ENCODE data around the gene TEX2. TPM values are rescaled to one million over a fixed set of nuclear protein-coding genes. Genes with fewer than 3 reads are reported as not detected.

Gene TEX2
- total and polyA plus RNA-seq, 2 donors (not counting 1 experiment from before 2014, with no cell fraction given), result 4.0 to 7.6 TPM

DNA sequence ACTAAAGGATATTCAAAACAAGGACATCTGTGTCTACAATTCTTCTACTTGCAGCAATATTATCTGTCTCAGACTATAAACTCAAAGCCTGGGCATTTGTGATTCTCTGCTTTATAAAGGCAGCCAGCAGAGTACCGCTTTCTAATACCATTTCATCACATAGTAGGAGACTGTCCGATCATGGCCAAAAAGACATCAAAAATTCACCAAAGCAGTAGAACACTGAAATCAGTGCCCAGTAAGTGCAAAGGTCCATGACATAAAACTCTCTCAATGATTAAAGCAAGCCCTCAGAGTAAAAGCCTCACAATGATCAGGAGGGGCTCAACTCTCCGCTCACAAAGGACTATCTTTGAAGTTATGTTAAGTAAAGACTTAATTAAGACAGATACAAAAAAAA is 156.1 kb downstream of the TEX2 start:
- H3K9me3 ChIP-seq (ENCODE audit: control extremely low read depth in 1 of 3, control insufficient read depth in 2 of 3, insufficient read depth in 1 of 3, low read length in 2 of 3), result no peaks in the 10 kb centered on the region
- CTCF ChIA-PET, result interaction anchor here (2.8 kb wide), 1 partner anchor 78 kb away, joined by 6 read pairs; no protein-coding TSS in a partner anchor
- TF ChIP-seq CTCF (IDR thresholded peaks at IDR 0.05) (no peak), EZH2 (IDR thresholded peaks at IDR 0.05; ENCODE audit: borderline replicate concordance, insufficient read depth, low read depth, low read length, poor library complexity, severe bottlenecking) (no peak)
- intact Hi-C loops (cut with micrococcal nuclease), result no loop called here
- no peak overlapping the region for H3K4me3 ChIP-seq (ENCODE audit: control extremely low read depth in 1 of 5, extremely low read depth in 1 of 5, insufficient read depth in 1 of 5, low read depth in 2 of 5, low read length in 4 of 5)
- ATAC-seq (ENCODE audit: low read depth) (no peak), DNase-seq (no peak)
- H2AFZ ChIP-seq (ENCODE audit: insufficient read depth, low read depth, low read length, poor library complexity, severe bottlenecking), result no peak overlapping the region
- Mint-ChIP-seq H3K27me3 (no peaks in the 10 kb centered on the region), H3K9me3 (ENCODE audit: insufficient read depth) (no peaks in the 10 kb centered on the region), H3K27ac (no peak overlapping the region), H3K4me1 (no peaks in the 10 kb centered on the region), H3K4me3 (no peak overlapping the region)
- 100% methylated on average over 2 of the region's 3 CpGs for WGBS (ENCODE audit: insufficient coverage)
- no peaks in the 10 kb centered on the region for H3K79me2 ChIP-seq (ENCODE audit: control insufficient read depth, insufficient read depth, low read length)
- POLR2A ChIA-PET, result no interaction called here
- no peaks in the 10 kb centered on the region for H3K27me3 ChIP-seq (replicated peaks in 1 of 4; ENCODE audit: control extremely low read depth in 1 of 4, control insufficient read depth in 3 of 4, insufficient read depth in 4 of 4, low read length in 3 of 4)
- no peak overlapping the region for H3K4me2 ChIP-seq (replicated peaks; ENCODE audit: low read depth, low read length, poor library complexity, severe bottlenecking)
- H3K36me3 ChIP-seq (replicated peaks in 1 of 2; ENCODE audit: control extremely low read depth in 1 of 2, control insufficient read depth in 1 of 2, extremely low read depth in 1 of 2, insufficient read depth in 2 of 2, low read length in 1 of 2), result no peaks in the 10 kb centered on the region
- H3K4me1 ChIP-seq (ENCODE audit: control insufficient read depth in 2 of 2, insufficient read depth in 2 of 2, low read length in 2 of 2), result no peaks in the 10 kb centered on the region
- no peak overlapping the region for H3K27ac ChIP-seq (ENCODE audit: low read length in 2 of 2)
- no peak overlapping the region for H3K9ac ChIP-seq (ENCODE audit: low read length)
- no peaks in the 10 kb centered on the region for H4K20me1 ChIP-seq (ENCODE audit: control insufficient read depth, insufficient read depth, low read length, poor library complexity, severe bottlenecking)

DNA sequence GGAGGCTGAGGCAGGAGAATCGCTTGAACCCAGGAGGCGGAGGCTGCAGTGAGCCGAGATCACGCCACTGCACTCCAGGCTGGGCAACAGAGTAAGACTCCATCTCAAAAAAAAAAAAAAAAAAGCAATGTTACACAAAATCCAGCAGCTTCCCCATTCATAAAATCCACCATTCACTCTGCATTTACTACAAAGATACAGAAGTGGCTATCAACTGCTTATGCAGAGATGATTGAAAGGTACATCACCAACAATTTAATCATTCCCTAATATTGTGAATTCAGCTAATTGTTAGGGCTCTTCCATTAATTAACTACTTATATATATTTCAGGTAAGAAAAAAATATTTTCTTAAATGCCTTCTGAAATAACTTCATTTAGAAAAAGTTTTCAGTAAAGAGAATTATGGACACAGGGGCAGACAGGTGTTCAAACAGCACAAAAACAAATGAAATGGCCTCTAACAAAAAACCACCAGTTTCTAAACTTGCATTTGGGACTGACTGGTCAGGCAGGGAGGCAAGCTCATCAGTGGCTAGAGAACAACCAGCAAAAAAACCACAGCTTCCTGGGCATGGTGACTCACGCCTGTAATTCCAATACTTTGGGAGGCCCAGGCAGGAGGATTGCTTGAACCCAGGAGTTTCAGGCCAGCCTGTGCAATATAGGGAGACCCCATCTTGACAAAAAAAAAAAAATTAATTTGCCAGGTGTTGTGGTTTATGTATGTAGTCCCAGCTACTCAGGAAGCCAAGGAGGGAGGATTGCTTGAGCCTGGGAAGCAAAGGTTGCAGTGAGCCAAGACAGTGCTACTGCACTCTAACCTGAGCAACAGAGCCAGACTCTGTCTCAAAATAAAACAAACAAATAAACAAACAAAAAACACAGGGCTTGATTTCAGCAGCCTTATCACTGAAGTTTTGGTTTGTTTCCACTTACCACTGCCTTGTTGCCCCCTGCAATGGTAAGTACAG is 159.4 kb downstream of the TEX2 start:
- Mint-ChIP-seq H3K9me3 (ENCODE audit: insufficient read depth) (no peaks in the 10 kb centered on the region), H3K4me1 (no peaks in the 10 kb centered on the region), H3K4me3 (no peak overlapping the region), H3K27me3 (no peaks in the 10 kb centered on the region), H3K27ac (no peak overlapping the region)
- no peak overlapping the region for H3K27ac ChIP-seq (ENCODE audit: low read length in 2 of 2)
- no peak overlapping the region for H3K9ac ChIP-seq (ENCODE audit: low read length)
- H2AFZ ChIP-seq (ENCODE audit: insufficient read depth, low read depth, low read length, poor library complexity, severe bottlenecking), result no peak overlapping the region
- H3K79me2 ChIP-seq (ENCODE audit: control insufficient read depth, insufficient read depth, low read length), result no peaks in the 10 kb centered on the region
- no peak overlapping the region for H3K4me3 ChIP-seq (ENCODE audit: control extremely low read depth in 1 of 5, extremely low read depth in 1 of 5, insufficient read depth in 1 of 5, low read depth in 2 of 5, low read length in 4 of 5)
- 86% methylated on average over 5 of the region's 5 CpGs for WGBS (ENCODE audit: insufficient coverage)
- no peaks in the 10 kb centered on the region for H3K27me3 ChIP-seq (replicated peaks in 1 of 4; ENCODE audit: control extremely low read depth in 1 of 4, control insufficient read depth in 3 of 4, insufficient read depth in 4 of 4, low read length in 3 of 4)
- intact Hi-C loops (cut with micrococcal nuclease), result no loop called here
- H3K36me3 ChIP-seq (replicated peaks in 1 of 2; ENCODE audit: control extremely low read depth in 1 of 2, control insufficient read depth in 1 of 2, extremely low read depth in 1 of 2, insufficient read depth in 2 of 2, low read length in 1 of 2), result no peaks in the 10 kb centered on the region
- ChIA-PET CTCF (interaction anchor here (1.1 kb wide), 1 partner anchor 11 kb away, joined by 3 read pairs; no protein-coding TSS in a partner anchor), POLR2A (interaction anchor here (0.7 kb wide), 1 partner anchor 31 kb away, joined by 3 read pairs; no protein-coding TSS in a partner anchor)
- H3K9me3 ChIP-seq (ENCODE audit: control extremely low read depth in 1 of 3, control insufficient read depth in 2 of 3, insufficient read depth in 1 of 3, low read length in 2 of 3), result no peaks in the 10 kb centered on the region
- H3K4me2 ChIP-seq (replicated peaks; ENCODE audit: low read depth, low read length, poor library complexity, severe bottlenecking), result no peak overlapping the region
- no peaks in the 10 kb centered on the region for H4K20me1 ChIP-seq (ENCODE audit: control insufficient read depth, insufficient read depth, low read length, poor library complexity, severe bottlenecking)
- no peaks in the 10 kb centered on the region for H3K4me1 ChIP-seq (ENCODE audit: control insufficient read depth in 2 of 2, insufficient read depth in 2 of 2, low read length in 2 of 2)
- no peak for TF ChIP-seq EZH2 (IDR thresholded peaks at IDR 0.05; ENCODE audit: borderline replicate concordance, insufficient read depth, low read depth, low read length, poor library complexity, severe bottlenecking)
- ATAC-seq (ENCODE audit: low read depth) (no peak), DNase-seq (no peak)
